ENCODE measurements around the gene CCDC81.

GRCh38 chr11:86335131-86335767 is 39.4 kb upstream of the CCDC81 start:
- TF ChIP-seq CTCF (conservative IDR thresholded peaks at IDR 0.05 in 1 of 2, IDR thresholded peaks at IDR 0.05 in 1 of 2; ENCODE audit: low read depth in 1 of 2, low read length in 2 of 2): no peak
- no peak for TF ChIP-seq EZH2 (IDR thresholded peaks at IDR 0.05; ENCODE audit: low read length, missing control alignments)
